Mesendoderm (in vitro differentiated cells): ENCODE results near the gene USP48.

ENCODE experiments used
- DNase-seq: peaks from one replicate; pipeline ENCODE4 v3.0.0; 2013
- H2AK5ac ChIP-seq: 2 replicates; pipeline ENCODE4 v1.6.1; 2013; ENCODE audit warnings: low read length, inconsistent platforms
- H2BK120ac ChIP-seq: 2 replicates; pipeline ENCODE4 v1.6.1; 2013; ENCODE audit warnings: low read depth, mild to moderate bottlenecking, low read length, moderate library complexity, mixed read lengths
- H2BK15ac ChIP-seq: replicated peaks from 2 replicates; pipeline ENCODE4 v1.6.1; 2013; ENCODE audit warnings: low read depth, mild to moderate bottlenecking, moderate library complexity
- H2BK5ac ChIP-seq: 2 replicates; pipeline ENCODE4 v1.6.1; 2013; ENCODE audit warnings: low read length, inconsistent platforms
- H3K18ac ChIP-seq: 2 replicates; pipeline ENCODE4 v1.6.1; 2013; ENCODE audit warnings: mild to moderate bottlenecking, low read length, mixed read lengths
- H3K23ac ChIP-seq: one replicate; pipeline ENCODE4 v1.6.1; 2013; ENCODE audit warnings: low read length
- H3K27ac ChIP-seq: 2 replicates; pipeline ENCODE4 v1.5.1; 2013; ENCODE audit warnings: low read depth, mild to moderate bottlenecking, inconsistent platforms, low read length, moderate library complexity
- H3K27me3 ChIP-seq: 2 replicates; pipeline ENCODE4 v1.6.1; 2013; ENCODE audit warnings: low read length, control low read depth, mild to moderate bottlenecking, inconsistent platforms; ENCODE audit not compliant: insufficient read depth, poor library complexity
- H3K36me3 ChIP-seq: 2 replicates; pipeline ENCODE4 v1.6.1; 2013; ENCODE audit warnings: low read length, inconsistent platforms; ENCODE audit not compliant: control insufficient read depth, insufficient read depth
- H3K4ac ChIP-seq: one replicate; pipeline ENCODE4 v1.6.1; 2013; ENCODE audit warnings: low read depth, mild to moderate bottlenecking, low read length, moderate library complexity
- H3K4me1 ChIP-seq: 2 replicates; pipeline ENCODE4 v1.6.1; 2013; ENCODE audit warnings: low read depth, low read length, inconsistent platforms; ENCODE audit not compliant: control insufficient read depth
- H3K4me2 ChIP-seq: 2 replicates; pipeline ENCODE4 v1.6.1; 2013; ENCODE audit warnings: low read length
- H3K4me3 ChIP-seq: 2 replicates; pipeline ENCODE4 v1.5.1; 2013; ENCODE audit warnings: mild to moderate bottlenecking, low read length
- H3K56ac ChIP-seq: one replicate; pipeline ENCODE4 v1.6.1; 2013; ENCODE audit warnings: low read length
- H3K79me1 ChIP-seq: 2 replicates; pipeline ENCODE4 v1.6.1; 2013; ENCODE audit warnings: low read length, inconsistent platforms
- H3K79me2 ChIP-seq: 2 replicates; pipeline ENCODE4 v1.6.1; 2013; ENCODE audit warnings: mild to moderate bottlenecking, low read length; ENCODE audit not compliant: control insufficient read depth, insufficient read depth
- H3K9ac ChIP-seq: 2 replicates; pipeline ENCODE4 v1.6.1; 2013; ENCODE audit warnings: low read length, inconsistent platforms
- H4K5ac ChIP-seq: one replicate; pipeline ENCODE4 v1.6.1; 2013; ENCODE audit warnings: low read length
- H4K8ac ChIP-seq: one replicate; pipeline ENCODE4 v1.6.1; 2013; ENCODE audit warnings: low read depth, mild to moderate bottlenecking, control low read depth, low read length, moderate library complexity
- WGBS: extraction: QIAGEN DNeasy Blood & Tissue Kit; methylation state at CpG from one replicate; pipeline ENCODE4 v1.1.7; 2013; ENCODE audit warnings: low lambda C conversion rate, missing lambda C conversion rate; ENCODE audit not compliant: insufficient coverage; ENCODE audit errors: extremely low coverage; 5-methylcytosine and 5-hydroxymethylcytosine counted together

USP48 gene

GRCh38 chr1:21762022-21762404 lies 20.9 kb downstream of the USP48 start:
- H4K5ac ChIP-seq, result no peak overlapping the region
- DNase-seq, result no peak
- no peak overlapping the region for H3K56ac ChIP-seq
- H2BK5ac ChIP-seq, result no peak overlapping the region
- no peak overlapping the region for H3K23ac ChIP-seq
- no peak overlapping the region for H3K4me2 ChIP-seq
- H3K36me3 ChIP-seq, result no peaks in the 10 kb centered on the region
- H3K4ac ChIP-seq, result no peak overlapping the region
- H3K4me3 ChIP-seq, result no peak overlapping the region
- no CpG with 5 or more reads among the region's 8 CpGs for WGBS
- H3K18ac ChIP-seq, result no peak overlapping the region
- H3K4me1 ChIP-seq, result peaks cover 7% of the 10 kb centered on the region
- no peaks in the 10 kb centered on the region for H3K27me3 ChIP-seq
- peaks cover 59% of the 10 kb centered on the region for H3K79me2 ChIP-seq
- no peak overlapping the region for H4K8ac ChIP-seq
- peaks cover 15% of the 10 kb centered on the region for H3K79me1 ChIP-seq
- no peak overlapping the region for H3K9ac ChIP-seq
- H2BK15ac ChIP-seq, result no peak overlapping the region
- H2AK5ac ChIP-seq, result no peak overlapping the region
- no peak overlapping the region for H2BK120ac ChIP-seq
- no peak overlapping the region for H3K27ac ChIP-seq

GRCh38 chr1:21761052-21761451 lies 21.9 kb downstream of the USP48 start:
- no CpG with 5 or more reads among the region's 3 CpGs for WGBS
- peaks cover 17% of the 10 kb centered on the region for H3K79me1 ChIP-seq
- no peak overlapping the region for H3K18ac ChIP-seq
- H3K79me2 ChIP-seq, result peaks cover 53% of the 10 kb centered on the region
- H3K4ac ChIP-seq, result no peak overlapping the region
- H3K4me1 ChIP-seq, result peaks cover 7% of the 10 kb centered on the region
- no peak overlapping the region for H3K9ac ChIP-seq
- H4K5ac ChIP-seq, result no peak overlapping the region
- no peak overlapping the region for H2AK5ac ChIP-seq
- DNase-seq, result no peak
- H4K8ac ChIP-seq, result no peak overlapping the region
- H3K27me3 ChIP-seq, result no peaks in the 10 kb centered on the region
- H3K4me3 ChIP-seq, result no peak overlapping the region
- H2BK5ac ChIP-seq, result no peak overlapping the region
- no peak overlapping the region for H2BK120ac ChIP-seq
- no peak overlapping the region for H3K23ac ChIP-seq
- H3K4me2 ChIP-seq, result no peak overlapping the region
- H3K56ac ChIP-seq, result no peak overlapping the region
- H3K36me3 ChIP-seq, result no peaks in the 10 kb centered on the region
- H2BK15ac ChIP-seq, result no peak overlapping the region
- no peak overlapping the region for H3K27ac ChIP-seq

- Histone ChIP-seq H3K9ac (no peak overlapping the region), H3K79me2 (peaks cover 44% of the 10 kb centered on the region), H3K4ac (no peak overlapping the region), H3K79me1 (peaks cover 15% of the 10 kb centered on the region), H3K4me1 (peaks cover 3% of the 10 kb centered on the region), H3K56ac (no peak overlapping the region), H3K4me2 (no peak overlapping the region), H2BK15ac (no peak overlapping the region), H3K27ac (no peak overlapping the region), H2AK5ac (no peak overlapping the region), H4K5ac (no peak overlapping the region), H4K8ac (no peak overlapping the region), H3K18ac (no peak overlapping the region), H3K36me3 (no peaks in the 10 kb centered on the region), H3K23ac (no peak overlapping the region), H3K4me3 (no peak overlapping the region), H2BK5ac (no peak overlapping the region), H3K27me3 (no peaks in the 10 kb centered on the region), H2BK120ac (no peak overlapping the region)
- no CpG with 5 or more reads among the region's 2 CpGs for WGBS
- no peak for DNase-seq
Observed at GRCh38 chr1:21759818-21760217, 23.1 kb downstream of the USP48 start.

- peaks cover 43% of the 10 kb centered on the region for H3K79me2 ChIP-seq
- WGBS, result no CpG with 5 or more reads among the region's 2 CpGs
- H2BK5ac ChIP-seq, result no peak overlapping the region
- no peak overlapping the region for H3K56ac ChIP-seq
- H2AK5ac ChIP-seq, result no peak overlapping the region
- no peak overlapping the region for H3K27ac ChIP-seq
- no peak overlapping the region for H3K4me3 ChIP-seq
- no peak overlapping the region for H3K9ac ChIP-seq
- H3K79me1 ChIP-seq, result peaks cover 15% of the 10 kb centered on the region
- H2BK15ac ChIP-seq, result no peak overlapping the region
- no peak overlapping the region for H4K8ac ChIP-seq
- H3K4ac ChIP-seq, result no peak overlapping the region
- peaks cover 1% of the 10 kb centered on the region for H3K36me3 ChIP-seq
- H2BK120ac ChIP-seq, result no peak overlapping the region
- no peak for DNase-seq
- H4K5ac ChIP-seq, result no peak overlapping the region
- H3K23ac ChIP-seq, result no peak overlapping the region
- peaks cover 3% of the 10 kb centered on the region for H3K4me1 ChIP-seq
- no peaks in the 10 kb centered on the region for H3K27me3 ChIP-seq
- H3K4me2 ChIP-seq, result no peak overlapping the region
- H3K18ac ChIP-seq, result no peak overlapping the region
Observed at GRCh38 chr1:21759182-21759581, 23.8 kb downstream of the USP48 start.

- Histone ChIP-seq H2BK5ac (no peak overlapping the region), H4K8ac (no peak overlapping the region), H3K4me1 (no peaks in the 10 kb centered on the region), H2BK15ac (no peak overlapping the region), H3K4ac (no peak overlapping the region), H3K27ac (no peak overlapping the region), H3K4me3 (no peak overlapping the region), H3K56ac (no peak overlapping the region), H2BK120ac (no peak overlapping the region), H4K5ac (no peak overlapping the region), H3K79me2 (peaks cover 38% of the 10 kb centered on the region), H3K4me2 (no peak overlapping the region), H3K27me3 (no peaks in the 10 kb centered on the region), H2AK5ac (no peak overlapping the region), H3K18ac (no peak overlapping the region), H3K79me1 (peaks cover 12% of the 10 kb centered on the region), H3K36me3 (peaks cover 3% of the 10 kb centered on the region), H3K9ac (no peak overlapping the region), H3K23ac (no peak overlapping the region)
- DNase-seq, result no peak
- WGBS, result no CpG with 5 or more reads among the region's 8 CpGs
Observed at GRCh38 chr1:21758614-21759013, 24.3 kb downstream of the USP48 start.

GRCh38 chr1:21756393-21757089 lies 26.4 kb downstream of the USP48 start:
- Histone ChIP-seq H3K79me1 (peaks cover 7% of the 10 kb centered on the region), H3K23ac (no peak overlapping the region), H4K5ac (no peak overlapping the region), H3K4me3 (no peak overlapping the region), H3K4me2 (no peak overlapping the region), H3K79me2 (peaks cover 24% of the 10 kb centered on the region), H3K4me1 (no peaks in the 10 kb centered on the region), H3K27me3 (no peaks in the 10 kb centered on the region), H3K56ac (no peak overlapping the region), H4K8ac (no peak overlapping the region), H3K18ac (no peak overlapping the region), H3K36me3 (peaks cover 3% of the 10 kb centered on the region), H2BK15ac (no peak overlapping the region), H2BK120ac (no peak overlapping the region), H3K4ac (no peak overlapping the region), H3K27ac (no peak overlapping the region), H2AK5ac (no peak overlapping the region), H2BK5ac (no peak overlapping the region), H3K9ac (no peak overlapping the region)
- DNase-seq, result no peak
- 100% methylated on average over 1 of the region's 12 CpGs for WGBS
